ENCODE results near the gene OR10T2.

DNA sequence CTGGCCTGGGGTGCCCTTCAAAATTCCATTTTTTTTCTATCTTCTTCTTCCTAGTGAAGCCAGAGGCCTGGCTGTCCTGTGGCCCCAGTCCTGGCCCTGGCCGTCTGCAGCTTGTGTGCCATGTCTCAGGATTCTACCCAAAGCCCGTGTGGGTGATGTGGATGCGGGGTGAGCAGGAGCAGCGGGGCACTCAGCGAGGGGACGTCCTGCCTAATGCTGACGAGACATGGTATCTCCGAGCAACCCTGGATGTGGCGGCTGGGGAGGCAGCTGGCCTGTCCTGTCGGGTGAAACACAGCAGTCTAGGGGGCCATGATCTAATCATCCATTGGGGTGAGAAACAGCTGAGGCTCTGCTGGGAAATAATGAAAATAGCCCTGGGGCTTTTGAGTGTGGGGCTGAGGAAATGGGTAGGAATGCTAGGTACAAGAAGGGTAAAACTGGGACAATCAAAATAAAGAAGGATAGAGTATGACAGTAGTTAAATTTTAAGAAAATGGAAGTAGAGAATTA is 43.4 kb downstream of the OR10T2 start:
- TF ChIP-seq, protein P1, sequence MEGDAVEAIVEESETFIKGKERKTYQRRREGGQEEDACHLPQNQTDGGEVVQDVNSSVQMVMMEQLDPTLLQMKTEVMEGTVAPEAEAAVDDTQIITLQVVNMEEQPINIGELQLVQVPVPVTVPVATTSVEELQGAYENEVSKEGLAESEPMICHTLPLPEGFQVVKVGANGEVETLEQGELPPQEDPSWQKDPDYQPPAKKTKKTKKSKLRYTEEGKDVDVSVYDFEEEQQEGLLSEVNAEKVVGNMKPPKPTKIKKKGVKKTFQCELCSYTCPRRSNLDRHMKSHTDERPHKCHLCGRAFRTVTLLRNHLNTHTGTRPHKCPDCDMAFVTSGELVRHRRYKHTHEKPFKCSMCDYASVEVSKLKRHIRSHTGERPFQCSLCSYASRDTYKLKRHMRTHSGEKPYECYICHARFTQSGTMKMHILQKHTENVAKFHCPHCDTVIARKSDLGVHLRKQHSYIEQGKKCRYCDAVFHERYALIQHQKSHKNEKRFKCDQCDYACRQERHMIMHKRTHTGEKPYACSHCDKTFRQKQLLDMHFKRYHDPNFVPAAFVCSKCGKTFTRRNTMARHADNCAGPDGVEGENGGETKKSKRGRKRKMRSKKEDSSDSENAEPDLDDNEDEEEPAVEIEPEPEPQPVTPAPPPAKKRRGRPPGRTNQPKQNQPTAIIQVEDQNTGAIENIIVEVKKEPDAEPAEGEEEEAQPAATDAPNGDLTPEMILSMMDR (IDR thresholded peaks at IDR 0.05; ENCODE audit: low read length) = no peak
- TF ChIP-seq EZH2 (optimal IDR thresholded peaks at IDR 0.05; ENCODE audit: low read depth, low read length) = no peak
